CD4-positive, CD25-positive, alpha-beta regulatory T cell (primary cell): ENCODE measurements around the gene ADPRS. TPM values are rescaled to one million over a fixed set of nuclear protein-coding genes. Genes with fewer than 3 reads are reported as not detected.

Experiments used
- polyA plus RNA-seq, 4 donors: library from polyadenylated mRNA; unstranded; fragments of 300-500 nt; fragmentation: Illumina TruSeq; gene quantifications; one replicate each; pipeline ENCODE4 v1.2.3, GENCODE V29; 2021
- total RNA-seq: library from RNA; stranded (reverse); gene quantifications from one replicate; pipeline ENCODE4 v1.2.3, GENCODE V29; 2022

ADPRS gene
- total and polyA plus RNA-seq, 5 donors from 2014 or later: 20.6 to 41.6 (median 26.8) TPM

Other genes starting within 250 kb of the ADPRS start
- 24.3 TPM for gene AGO1, start 205.7 kb upstream of the ADPRS start, total RNA-seq
- gene AGO1, start 205.7 kb upstream of the ADPRS start, polyA plus RNA-seq: 10 to 100 TPM in 1 of 4 donors, 1 to 10 TPM in 3; 6.7 to 10.9 (median 8.0) TPM
- 36.7 TPM for gene AGO3, start 157.8 kb upstream of the ADPRS start, total RNA-seq
- 10 to 100 TPM in 1 of 4 donors, 1 to 10 TPM in 3; 8.1 to 12.7 (median 9.6) TPM for gene AGO3, start 157.8 kb upstream of the ADPRS start, polyA plus RNA-seq
- gene TEKT2, start 4.8 kb upstream of the ADPRS start, total RNA-seq: 0.81 TPM
- gene TEKT2, start 4.8 kb upstream of the ADPRS start, polyA plus RNA-seq: not detected
- gene COL8A2, start 36.3 kb downstream of the ADPRS start, total RNA-seq: not detected
- gene COL8A2, start 36.3 kb downstream of the ADPRS start, polyA plus RNA-seq: under 1 TPM in 1 of 4 donors, not detected in 3; 0.03 TPM
- 45.6 TPM for gene TRAPPC3, start 60.6 kb downstream of the ADPRS start, total RNA-seq
- 100 to 1,000 TPM; 112 to 137 (median 126) TPM for gene TRAPPC3, start 60.6 kb downstream of the ADPRS start, polyA plus RNA-seq
- 178 TPM for gene MAP7D1, start 67.3 kb downstream of the ADPRS start, total RNA-seq
- 10 to 100 TPM; 10.1 to 16.3 (median 13.1) TPM for gene MAP7D1, start 67.3 kb downstream of the ADPRS start, polyA plus RNA-seq
- 84.4 TPM for gene THRAP3, start 135.6 kb downstream of the ADPRS start, total RNA-seq
- 10 to 100 TPM; 62.5 to 73.7 (median 68.2) TPM for gene THRAP3, start 135.6 kb downstream of the ADPRS start, polyA plus RNA-seq
- 3.2 TPM for gene SH3D21, start 217.5 kb downstream of the ADPRS start, total RNA-seq
- gene SH3D21, start 217.5 kb downstream of the ADPRS start, polyA plus RNA-seq: under 1 TPM; 0.26 to 0.42 (median 0.33) TPM
- 12.7 TPM for gene EVA1B, start 234.8 kb downstream of the ADPRS start, total RNA-seq
- gene EVA1B, start 234.8 kb downstream of the ADPRS start, polyA plus RNA-seq: 10 to 100 TPM in 3 of 4 donors, 1 to 10 TPM in 1; 8.7 to 18.0 (median 12.9) TPM